ENCODE results near the gene IQCM.

The IQCM gene

GRCh38 chr4:149708513-149709130, 107.0 kb downstream of the IQCM start:
- no peak for DNase-seq

- no peak for DNase-seq
Measured at GRCh38 chr4:149707862-149708261, 107.8 kb downstream of the IQCM start.

- DNase-seq, result no peak
Measured at GRCh38 chr4:149706942-149707341, 108.7 kb downstream of the IQCM start.

- DNase-seq, result no peak
Measured at GRCh38 chr4:149702414-149703293, 113.0 kb downstream of the IQCM start.

- no peak for DNase-seq
Measured at GRCh38 chr4:149701435-149702156, 114.0 kb downstream of the IQCM start.

GRCh38 chr4:149700272-149700671, 115.4 kb downstream of the IQCM start:
- DNase-seq, result no peak

- no peak for DNase-seq
Measured at GRCh38 chr4:149699642-149700041, 116.0 kb downstream of the IQCM start.

- DNase-seq, result no peak
Measured at GRCh38 chr4:149690726-149691125, 124.9 kb downstream of the IQCM start.

- no peak for DNase-seq
Measured at GRCh38 chr4:149684516-149684915, 131.1 kb downstream of the IQCM start.

GRCh38 chr4:149676076-149676475, 139.6 kb downstream of the IQCM start:
- DNase-seq, result no peak

- DNase-seq, result no peak
Measured at GRCh38 chr4:149645790-149646189, 169.9 kb downstream of the IQCM start.

GRCh38 chr4:149638073-149638472, 177.6 kb downstream of the IQCM start:
- DNase-seq, result no peak

- DNase-seq, result no peak
Measured at GRCh38 chr4:149634368-149634767, 181.3 kb downstream of the IQCM start.

- DNase-seq, result no peak
Measured at GRCh38 chr4:149631629-149632028, 184.0 kb downstream of the IQCM start.

- DNase-seq, result no peak
Measured at GRCh38 chr4:149630064-149630463, 185.6 kb downstream of the IQCM start.

GRCh38 chr4:149605601-149606378, 209.9 kb downstream of the IQCM start:
- DNase-seq, result no peak

- DNase-seq, result no peak
Measured at GRCh38 chr4:149604827-149605226, 210.8 kb downstream of the IQCM start.

- DNase-seq, result no peak
Measured at GRCh38 chr4:149595500-149595899, 220.1 kb downstream of the IQCM start.

GRCh38 chr4:149589826-149590225, 225.8 kb downstream of the IQCM start:
- DNase-seq, result no peak

GRCh38 chr4:149584722-149585121, 230.9 kb downstream of the IQCM start:
- DNase-seq, result no peak

- DNase-seq, result no peak
Measured at GRCh38 chr4:149574971-149575370, 240.7 kb downstream of the IQCM start.

GRCh38 chr4:149572716-149573115, 242.9 kb downstream of the IQCM start:
- DNase-seq, result no peak

GRCh38 chr4:149555799-149556198, 259.8 kb downstream of the IQCM start:
- no peak for DNase-seq

All from NCI-H748 treated with DMSO at 0.1 percent for 48 hours (cell line).